Measurements from ENCODE around the gene RAET1L.
"Not testable (repeated sequence)": the region's sequence is repeated elsewhere in the genome, so short reads cannot be mapped to it uniquely, and the experiment has no call there.

RAET1L gene

GRCh38 chr6:149990212-149990660 lies 35.1 kb downstream of the RAET1L start:
- no peak for DNase-seq

- no peak for DNase-seq
Measured at GRCh38 chr6:149988550-149989346, 36.6 kb downstream of the RAET1L start.

- DNase-seq, result no peak
Measured at GRCh38 chr6:149987602-149988107, 37.7 kb downstream of the RAET1L start.

- no peak for DNase-seq
Measured at GRCh38 chr6:149985481-149985937, 39.8 kb downstream of the RAET1L start.

- no peak for DNase-seq
Measured at GRCh38 chr6:149984773-149985172, 40.6 kb downstream of the RAET1L start.

- no peak for DNase-seq
Measured at GRCh38 chr6:149983145-149983544, 42.2 kb downstream of the RAET1L start.

- no peak for DNase-seq
Measured at GRCh38 chr6:149979293-149979692, 46.0 kb downstream of the RAET1L start.

- no peak for DNase-seq
Measured at GRCh38 chr6:149978610-149979009, 46.7 kb downstream of the RAET1L start.

GRCh38 chr6:149977221-149977620 lies 48.1 kb downstream of the RAET1L start:
- DNase-seq, result no peak

- no peak for DNase-seq
Measured at GRCh38 chr6:149975400-149975799, 49.9 kb downstream of the RAET1L start.

- DNase-seq, result peak; percentile 59
Measured at GRCh38 chr6:149974825-149975224, 50.5 kb downstream of the RAET1L start.

- not testable (repeated sequence) for DNase-seq
Measured at GRCh38 chr6:149974394-149974793, 50.9 kb downstream of the RAET1L start.

GRCh38 chr6:149969635-149970034 lies 55.7 kb downstream of the RAET1L start:
- DNase-seq, result no peak

- DNase-seq, result not testable (repeated sequence)
Measured at GRCh38 chr6:149968909-149969308, 56.4 kb downstream of the RAET1L start.
